HG02759 (cell line): Measurements from ENCODE around the gene ZNF862.

Source experiments
- ATAC-seq: cut with Tn5 transposase; IDR thresholded peaks from one replicate; pipeline ENCODE4 v1.9.1; 2021; ENCODE audit warnings: mild to moderate bottlenecking, moderate library complexity; ENCODE audit not compliant: unreplicated experiment

ZNF862 gene

DNA sequence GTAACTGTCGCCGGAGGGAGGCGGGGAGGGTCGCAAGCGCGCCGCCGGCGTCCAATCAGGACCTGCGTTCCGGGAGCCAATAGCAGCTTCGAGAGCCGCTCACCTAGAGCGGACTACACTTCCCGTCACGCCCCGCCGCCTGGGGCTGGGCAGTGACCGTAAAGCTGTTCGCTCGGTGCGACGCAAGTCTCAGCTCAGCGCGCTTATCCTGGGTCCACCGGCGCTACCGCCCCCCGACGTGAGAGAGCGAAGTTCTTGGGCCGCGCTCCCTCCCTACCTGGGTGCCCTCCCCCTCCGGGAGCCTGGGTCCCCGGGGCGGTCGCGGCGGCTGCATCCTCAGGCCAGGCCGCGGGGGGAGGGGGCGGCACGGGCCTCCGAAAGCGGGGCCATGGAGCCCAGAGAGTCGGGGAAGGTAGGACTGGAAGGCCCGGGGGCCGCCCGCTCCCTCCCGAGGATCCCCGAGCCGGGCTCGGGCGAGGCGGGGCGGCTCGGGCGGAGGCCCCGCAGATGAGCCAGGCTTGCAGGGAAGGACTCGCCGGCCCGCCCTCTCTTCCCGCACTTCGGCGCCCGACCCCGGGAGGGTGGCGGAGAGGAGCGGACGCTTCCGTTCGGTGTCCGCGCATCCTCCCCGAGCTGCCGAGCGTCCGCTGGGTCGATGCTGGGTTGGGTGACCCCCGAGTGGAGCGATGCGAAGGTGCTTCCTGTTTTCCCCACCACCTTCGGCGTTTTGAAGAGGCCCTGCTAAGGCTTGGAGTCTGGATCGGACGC lies at the start of gene ZNF862:
Gene ZNF862 (plus strand): TSS at position 152 of the 768 bp plus-strand sequence. CDS start 237 bp downstream, at position 389.
- ATAC-seq: peak; percentile 97

DNA sequence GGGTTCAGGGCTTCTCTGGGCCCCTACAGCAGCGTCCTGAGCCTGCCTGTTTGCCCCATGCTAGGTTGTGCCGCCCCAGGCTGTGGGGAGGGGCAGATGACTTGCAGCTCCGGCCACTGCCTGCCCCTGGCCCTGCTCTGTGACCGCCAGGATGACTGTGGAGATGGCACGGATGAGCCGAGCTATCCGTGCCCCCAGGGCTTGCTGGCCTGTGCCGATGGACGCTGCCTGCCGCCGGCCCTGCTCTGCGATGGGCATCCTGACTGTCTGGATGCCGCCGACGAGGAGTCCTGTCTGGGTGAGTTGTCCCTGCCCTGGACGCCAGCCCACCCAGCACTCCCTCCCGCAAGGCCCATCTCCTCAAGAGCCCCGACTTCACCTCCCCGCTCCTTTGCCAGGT lies 49.1 kb upstream of the ZNF862 start:
- no peak for ATAC-seq

DNA sequence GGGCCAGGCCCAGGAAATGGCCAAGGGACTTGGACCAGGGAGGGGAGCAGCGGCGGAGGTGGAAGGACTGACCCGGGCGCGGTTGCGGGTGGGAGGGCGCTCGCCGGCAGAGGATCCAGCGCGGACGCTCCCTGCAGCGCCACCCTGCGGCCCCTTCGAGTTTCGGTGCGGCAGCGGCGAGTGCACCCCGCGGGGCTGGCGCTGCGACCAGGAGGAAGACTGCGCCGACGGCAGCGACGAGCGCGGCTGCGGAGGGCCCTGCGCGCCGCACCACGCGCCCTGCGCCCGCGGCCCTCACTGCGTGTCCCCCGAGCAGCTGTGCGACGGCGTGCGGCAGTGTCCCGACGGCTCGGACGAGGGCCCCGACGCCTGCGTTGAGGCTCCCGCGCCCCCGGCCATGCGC lies 48.0 kb upstream of the ZNF862 start:
- ATAC-seq: no peak

DNA sequence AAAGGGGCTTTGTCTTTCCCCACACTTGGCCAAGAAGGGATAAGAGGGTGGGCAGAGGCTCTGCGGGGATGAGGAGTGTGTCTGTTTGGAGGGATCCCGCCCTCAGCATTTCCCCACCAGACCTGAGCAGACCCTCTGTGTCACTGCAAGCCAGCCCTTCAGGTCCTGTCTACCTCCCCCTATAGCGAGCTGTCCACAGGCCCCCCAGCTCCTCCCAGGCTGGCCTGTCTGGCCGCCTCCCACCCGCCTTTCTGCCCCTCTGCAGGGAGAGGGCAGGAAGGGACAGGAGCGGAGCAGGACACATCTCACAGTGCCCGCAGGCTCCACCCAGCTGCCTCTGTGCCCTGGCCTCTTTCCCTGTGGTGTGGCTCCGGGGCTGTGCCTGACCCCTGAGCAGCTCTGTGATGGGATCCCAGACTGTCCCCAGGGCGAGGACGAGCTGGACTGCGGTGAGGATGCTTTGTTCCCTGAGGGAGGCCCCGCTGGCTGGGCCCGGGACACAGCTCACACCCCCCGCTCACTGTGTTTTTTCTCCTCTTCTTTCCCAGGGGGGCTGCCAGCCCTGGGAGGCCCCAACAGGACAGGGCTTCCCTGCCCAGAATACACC lies 47.3 kb upstream of the ZNF862 start:
- no peak for ATAC-seq

- no peak for ATAC-seq
Observed at GRCh38 chr7:149791411-149792219, 46.6 kb upstream of the ZNF862 start.

GRCh38 chr7:149792220-149792595 lies 46.0 kb upstream of the ZNF862 start:
- ATAC-seq: no peak

DNA sequence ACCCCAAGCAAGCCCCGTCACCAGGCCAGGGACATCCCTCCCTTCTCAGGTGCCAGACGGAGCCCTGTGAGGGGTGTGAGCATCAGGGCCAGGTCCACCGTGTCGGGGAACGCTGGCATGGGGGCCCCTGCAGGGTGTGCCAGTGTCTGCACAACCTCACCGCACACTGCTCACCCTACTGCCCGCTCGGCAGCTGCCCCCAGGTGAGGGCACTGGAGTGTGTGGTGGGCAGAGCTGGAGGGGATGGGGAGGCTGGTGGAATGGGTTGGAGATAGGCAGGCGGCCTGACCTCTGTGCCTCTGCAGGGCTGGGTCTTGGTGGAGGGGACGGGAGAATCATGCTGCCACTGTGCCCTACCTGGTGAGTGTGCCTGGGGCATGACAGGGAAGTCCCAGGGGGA lies 44.9 kb upstream of the ZNF862 start:
- no peak for ATAC-seq

DNA sequence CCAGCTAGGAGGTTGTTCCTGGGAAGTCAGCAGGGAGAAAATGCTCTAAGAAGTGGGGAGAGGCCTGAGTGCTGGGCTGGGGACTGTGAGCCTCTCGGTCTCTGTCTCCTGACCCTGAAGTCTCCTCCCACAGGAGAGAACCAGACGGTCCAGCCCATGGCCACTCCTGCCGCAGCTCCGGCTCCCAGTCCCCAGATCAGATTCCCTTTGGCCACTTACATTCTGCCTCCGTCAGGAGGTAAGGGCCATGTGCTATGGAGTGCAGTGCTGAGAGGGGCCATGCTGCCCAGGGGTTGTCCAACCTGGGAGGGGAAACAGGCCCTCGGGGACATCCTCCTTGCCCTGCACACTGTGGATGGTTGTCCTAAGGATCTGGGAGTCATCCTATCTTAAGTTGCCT lies 43.5 kb upstream of the ZNF862 start:
- ATAC-seq: no peak

GRCh38 chr7:149795126-149795525 lies 43.0 kb upstream of the ZNF862 start:
- ATAC-seq: no peak

- ATAC-seq: no peak
Observed at GRCh38 chr7:149796287-149796860, 41.8 kb upstream of the ZNF862 start.

GRCh38 chr7:149797771-149798170 lies 40.4 kb upstream of the ZNF862 start:
- no peak for ATAC-seq

GRCh38 chr7:149799397-149800168 lies 38.6 kb upstream of the ZNF862 start:
- ATAC-seq: no peak

GRCh38 chr7:149800169-149800555 lies 38.0 kb upstream of the ZNF862 start:
- no peak for ATAC-seq

GRCh38 chr7:149801002-149801566 lies 37.1 kb upstream of the ZNF862 start:
- no peak for ATAC-seq

- no peak for ATAC-seq
Observed at GRCh38 chr7:149801816-149802215, 36.4 kb upstream of the ZNF862 start.

GRCh38 chr7:149802966-149803365 lies 35.2 kb upstream of the ZNF862 start:
- ATAC-seq: no peak

DNA sequence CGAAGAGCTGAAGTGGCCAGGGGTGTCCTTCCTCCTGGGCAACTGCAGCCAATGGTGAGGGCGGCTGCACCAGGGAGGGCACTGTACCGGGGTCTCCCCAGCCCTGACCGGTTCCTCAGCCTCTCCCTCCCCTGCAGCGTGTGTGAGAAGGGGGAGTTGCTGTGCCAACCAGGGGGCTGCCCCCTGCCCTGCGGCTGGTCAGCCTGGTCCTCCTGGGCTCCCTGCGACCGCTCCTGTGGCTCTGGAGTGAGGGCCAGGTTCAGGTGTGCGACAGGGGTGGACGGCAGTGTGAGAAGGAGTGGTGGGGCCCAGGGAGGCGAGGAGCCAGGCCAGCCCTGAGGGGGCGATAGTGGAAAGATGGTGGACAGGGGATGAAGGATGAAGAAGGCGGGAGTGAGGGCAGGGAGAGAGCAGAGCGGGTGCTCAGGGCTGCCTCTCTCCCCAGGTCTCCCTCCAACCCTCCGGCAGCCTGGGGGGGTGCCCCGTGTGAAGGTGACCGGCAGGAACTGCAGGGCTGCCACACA lies 34.6 kb upstream of the ZNF862 start:
- ATAC-seq: no peak

GRCh38 chr7:149804106-149804505 lies 34.1 kb upstream of the ZNF862 start:
- ATAC-seq: no peak

GRCh38 chr7:149806726-149807125 lies 31.4 kb upstream of the ZNF862 start:
- no peak for ATAC-seq

GRCh38 chr7:149808311-149808710 lies 29.9 kb upstream of the ZNF862 start:
- ATAC-seq: no peak
